IMR-90 (cell line): Measurements from ENCODE around the gene KMT2C. TPM values are rescaled to one million over a fixed set of nuclear protein-coding genes. Genes with fewer than 3 reads are reported as not detected.

Source experiments
- ATAC-seq: fragments of 200-7000 bp; cut with Tn5 transposase; 2 replicates; pipeline ENCODE4 v1.9.1; 2020; ENCODE audit warnings: low read depth, mild to moderate bottlenecking, moderate library complexity
- BruUV-seq: library from RNA; stranded (reverse); fragments of 400-500 nt; replicated peaks from 2 replicates; lab custom pipeline; 2021; lab: Mats Ljungman, UMichigan
- CTCF ChIA-PET: fragments of 300-600 bp; formaldehyde crosslinking; extraction: SDS; loops from one replicate; lab custom pipeline; 2021; ENCODE audit warnings: antibody characterized with exemption; lab: Yijun Ruan, JAX
- POLR2A ChIA-PET: fragments of 300-600 bp; sonication (Branson Sonifier 250); formaldehyde crosslinking; loops from one replicate; lab custom pipeline; 2022; ENCODE audit warnings: antibody characterized with exemption; ENCODE audit not compliant: unreplicated experiment; lab: Charles Lee
- DNase-seq: peaks from one replicate; pipeline ENCODE4 v3.0.0; 2013
- H2AFZ ChIP-seq: replicated peaks from 2 replicates; pipeline ENCODE3; 2013; ENCODE audit warnings: low read length, mild to moderate bottlenecking; ENCODE audit not compliant: poor library complexity
- H2AK5ac ChIP-seq: 2 replicates; pipeline ENCODE4 v1.6.1; 2013; ENCODE audit warnings: low read depth, low read length, inconsistent platforms
- H2AK9ac ChIP-seq: replicated peaks from 2 replicates; pipeline ENCODE3; 2013; ENCODE audit warnings: mild to moderate bottlenecking, low read depth, low read length, moderate library complexity; ENCODE audit not compliant: poor library complexity
- H2BK120ac ChIP-seq: 2 replicates; pipeline ENCODE4 v1.6.1; 2013; ENCODE audit warnings: low read depth, low read length, inconsistent platforms
- H2BK15ac ChIP-seq: 3 replicates; pipeline ENCODE4 v1.6.1; 2013; ENCODE audit warnings: low read depth, low read length, inconsistent platforms
- H2BK20ac ChIP-seq: 2 replicates; pipeline ENCODE4 v1.6.1; 2013; ENCODE audit warnings: low read depth, mild to moderate bottlenecking, inconsistent platforms, low read length, moderate library complexity
- H2BK5ac ChIP-seq: 2 replicates; pipeline ENCODE4 v1.6.1; 2013; ENCODE audit warnings: mild to moderate bottlenecking, low read depth, low read length, inconsistent platforms; ENCODE audit not compliant: poor library complexity, severe bottlenecking
- H3K14ac ChIP-seq: replicated peaks from 2 replicates; pipeline ENCODE4 v1.6.1; 2013; ENCODE audit warnings: low read depth, low read length, inconsistent platforms
- H3K18ac ChIP-seq: 2 replicates; pipeline ENCODE4 v1.6.1; 2013; ENCODE audit warnings: low read depth, low read length, control low read depth
- H3K23ac ChIP-seq: 2 replicates; pipeline ENCODE4 v1.6.1; 2013; ENCODE audit warnings: low read depth, low read length, inconsistent platforms
- H3K27ac ChIP-seq: 2 replicates; pipeline ENCODE4 v1.5.1; 2013; ENCODE audit warnings: mild to moderate bottlenecking, control low read depth, low read length; ENCODE audit not compliant: insufficient read depth
- H3K27me3 ChIP-seq: 2 replicates; pipeline ENCODE4 v1.6.1; 2013; ENCODE audit warnings: low read length; ENCODE audit not compliant: control insufficient read depth, insufficient read depth
- H3K36me3 ChIP-seq: 2 replicates; pipeline ENCODE4 v1.6.1; 2013; ENCODE audit warnings: low read length, mixed read lengths; ENCODE audit not compliant: control insufficient read depth, insufficient read depth
- H3K4ac ChIP-seq: 2 replicates; pipeline ENCODE4 v1.6.1; 2013; ENCODE audit warnings: low read depth, low read length, inconsistent platforms
- H3K4me1 ChIP-seq: 2 replicates; pipeline ENCODE4 v1.6.1; 2013; ENCODE audit warnings: low read length, mixed read lengths; ENCODE audit not compliant: control insufficient read depth, insufficient read depth
- H3K4me2 ChIP-seq: 2 replicates; pipeline ENCODE4 v1.6.1; 2013; ENCODE audit warnings: low read depth, mild to moderate bottlenecking, control low read depth, low read length, moderate library complexity
- H3K4me3 ChIP-seq: 2 replicates; pipeline ENCODE4 v1.5.1; 2013; ENCODE audit warnings: low read depth, mild to moderate bottlenecking, control low read depth, low read length, moderate library complexity; ENCODE audit not compliant: insufficient read depth
- H3K56ac ChIP-seq: 2 replicates; pipeline ENCODE4 v1.6.1; 2013; ENCODE audit warnings: low read length, inconsistent platforms; ENCODE audit not compliant: insufficient read depth; ENCODE audit errors: extremely low read depth
- H3K79me1 ChIP-seq, 2 experiments: 2 replicates each; pipeline ENCODE4 v1.6.1; 2013; ENCODE audit warnings: low read length in 2 of 2, inconsistent platforms in 1 of 2, low read depth in 1 of 2
- H3K9ac ChIP-seq: 2 replicates; pipeline ENCODE4 v1.6.1; 2013; ENCODE audit warnings: low read depth, low read length, control low read depth
- H3K9me1 ChIP-seq: 2 replicates; pipeline ENCODE4 v1.6.1; 2013; ENCODE audit warnings: low read length, inconsistent platforms; ENCODE audit not compliant: insufficient read depth
- H3K9me3 ChIP-seq: 2 replicates; pipeline ENCODE4 v1.6.1; 2013; ENCODE audit warnings: low read length; ENCODE audit not compliant: control insufficient read depth, insufficient read depth
- H4K20me1 ChIP-seq: 2 replicates; pipeline ENCODE4 v1.6.1; 2013; ENCODE audit warnings: low read length, inconsistent platforms; ENCODE audit not compliant: insufficient read depth
- H4K5ac ChIP-seq: 2 replicates; pipeline ENCODE4 v1.6.1; 2013; ENCODE audit warnings: mild to moderate bottlenecking, low read depth, low read length, control low read depth
- H4K8ac ChIP-seq, 2 experiments: 2 replicates each; pipeline ENCODE4 v1.6.1; 2013; ENCODE audit warnings: low read depth in 2 of 2, low read length in 2 of 2, control low read depth in 1 of 2, inconsistent platforms in 1 of 2
- H4K91ac ChIP-seq: 2 replicates; pipeline ENCODE4 v1.6.1; 2013; ENCODE audit warnings: low read depth, low read length, inconsistent platforms; ENCODE audit not compliant: insufficient read depth
- CTCF ChIP-seq: conservative IDR thresholded peaks from 2 replicates; pipeline ENCODE4 v1.5.1; 2012; ENCODE audit warnings: mild to moderate bottlenecking, low read depth, low read length, improper control_type of control experiment
- FOS ChIP-seq: fragments of 150-350 bp; IDR thresholded peaks from 2 replicates; pipeline ENCODE4 v1.6.1; 2016; ENCODE audit warnings: low read depth, low read length
- MAFK ChIP-seq: IDR thresholded peaks from 2 replicates; pipeline ENCODE4 v1.6.1; 2012; ENCODE audit warnings: low read depth, low read length, improper control_type of control experiment
- NFE2L2 ChIP-seq: fragments of 150-350 bp; IDR thresholded peaks from 2 replicates; pipeline ENCODE4 v1.6.1; 2016; ENCODE audit warnings: low read depth, mild to moderate bottlenecking, low read length
- RCOR1 ChIP-seq: IDR thresholded peaks from 2 replicates; pipeline ENCODE4 v1.6.1; 2012; ENCODE audit warnings: mild to moderate bottlenecking, low read length, improper control_type of control experiment; ENCODE audit not compliant: insufficient replicate concordance
- WGBS, 2 experiments: methylation state at CpG; one replicate each; pipeline versions ENCODE4 v1.1.5 to v1.1.7; 2013; ENCODE audit warnings: missing lambda C conversion rate in 2 of 2; ENCODE audit not compliant: insufficient read length in 1 of 2; ENCODE audit errors: extremely low coverage in 2 of 2; 5-methylcytosine and 5-hydroxymethylcytosine counted together
- dilution Hi-C: fragments of 300-500 bp; cut with HindIII; formaldehyde crosslinking; loops from one replicate; pipeline ENCODE4 v1.14.3; 2018; ENCODE audit warnings: low sequenced_read_pairs; ENCODE audit not compliant: unreplicated experiment
- in situ Hi-C: fragments of 300-500 bp; cut with MboI; formaldehyde crosslinking; loops from 3 replicates; pipeline ENCODE4 v1.14.3; 2019; ENCODE audit warnings: low sequenced_read_pairs, inconsistent platforms, mixed read lengths
- intact Hi-C: fragments of 100-400 bp; cut with micrococcal nuclease; formaldehyde crosslinking; loops from 2 replicates; pipeline ENCODE4 v1.10.0; 2022
- polyA plus RNA-seq, 3 experiments: library from polyadenylated mRNA; depleted of rRNA; stranded (reverse); fragments of >200 nt; gene quantifications; 2 replicates each; pipeline ENCODE4 v1.2.3, GENCODE V29; 2012; ENCODE audit warnings: low replicate concordance in 1 of 3
- total RNA-seq: library from RNA; depleted of rRNA; stranded (reverse); fragments of >200 nt; gene quantifications from 2 replicates; pipeline ENCODE4 v1.2.3, GENCODE V29; 2012

The KMT2C gene
- total and polyA plus RNA-seq, 2 of the 4 experiments (the other 2 are of a cell fraction), result 8.0 to 23.3 TPM

- ChIA-PET CTCF (no interaction called here), POLR2A (no interaction called here)
- no TSS peak for BruUV-seq
- Histone ChIP-seq H4K20me1 (no peaks in the 10 kb centered on the region), H2BK120ac (no peak overlapping the region), H4K91ac (no peak overlapping the region), H3K9me1 (peaks cover 3% of the 10 kb centered on the region; the same call in 1 of the 2 replicates), H3K4ac (no peak overlapping the region), H2AK9ac (no peak overlapping the region), H3K4me3 (no peak overlapping the region), H3K36me3 (peaks cover 13% of the 10 kb centered on the region; the same call in 1 of the 2 replicates), H3K23ac (no peak overlapping the region), H3K27ac (no peak overlapping the region), H2BK15ac (no peak overlapping the region), H3K4me2 (no peak overlapping the region), H3K27me3 (no peaks in the 10 kb centered on the region), H3K79me1 (peaks cover 0 to 10% of the 10 kb centered on the region in 2 experiments; a peak in 2 of 4 replicates), H3K18ac (no peak overlapping the region), H3K14ac (no peak overlapping the region), H3K56ac (no peak overlapping the region), H3K9ac (no peak overlapping the region), H4K8ac (no peak overlapping the region), H2BK20ac (no peak overlapping the region), H4K5ac (no peak overlapping the region), H3K9me3 (no peaks in the 10 kb centered on the region), H2AFZ (no peak overlapping the region), H2AK5ac (no peak overlapping the region), H3K4me1 (peaks cover 4% of the 10 kb centered on the region), H2BK5ac (no peak overlapping the region)
- TF ChIP-seq NFE2L2 (no peak), MAFK (no peak), FOS (no peak), RCOR1 (no peak), CTCF (no peak)
- ATAC-seq (no peak), DNase-seq (no peak)
- no CpG with 5 or more reads among the region's 3 CpGs for WGBS, 2 experiments
- in situ Hi-C loops, result no loop called here
- dilution Hi-C loops, result no loop called here
- intact Hi-C loops, result loop anchor here (10.0 kb wide), 1 partner anchor 232 kb away; the partner anchor contains the start of gene KMT2C
These were observed 232.7 kb downstream of the KMT2C start for GRCh38 chr7:152203095-152203494.
